ENCODE data around the gene LRRC17.

Gene LRRC17

DNA sequence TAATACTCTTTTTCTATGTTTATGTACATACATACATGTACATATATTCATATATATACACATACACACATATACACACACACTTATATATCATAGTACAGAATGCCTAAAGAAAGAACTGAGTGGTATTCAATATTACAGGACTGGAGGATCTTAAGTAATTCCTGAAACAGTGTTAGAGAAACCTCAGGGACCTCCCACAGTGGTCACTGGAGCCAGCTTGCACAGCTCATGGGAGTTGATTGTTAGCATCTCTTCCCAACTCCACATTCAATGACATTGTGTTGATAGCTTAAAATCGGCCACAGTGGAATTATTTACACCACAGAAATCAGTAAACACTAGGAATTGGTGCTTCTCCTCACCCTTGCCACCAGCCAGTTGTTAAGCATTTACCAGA, 6.0 kb downstream of the LRRC17 start:
- no peak overlapping the region for H3K9ac ChIP-seq (ENCODE audit: low read depth, low read length)
- H3K9me3 ChIP-seq (ENCODE audit: insufficient read depth, low read length, severe bottlenecking) = no peaks in the 10 kb centered on the region
- no peaks in the 10 kb centered on the region for H3K4me1 ChIP-seq (ENCODE audit: insufficient read depth, low read length)
- H3K27me3 ChIP-seq (ENCODE audit: insufficient read depth, low read length, poor library complexity) = no peaks in the 10 kb centered on the region
- H3K4me2 ChIP-seq (ENCODE audit: insufficient read depth, low read length) = no peak overlapping the region
- H3K79me2 ChIP-seq (ENCODE audit: insufficient read depth, low read length) = no peaks in the 10 kb centered on the region
- TF ChIP-seq, protein P1, sequence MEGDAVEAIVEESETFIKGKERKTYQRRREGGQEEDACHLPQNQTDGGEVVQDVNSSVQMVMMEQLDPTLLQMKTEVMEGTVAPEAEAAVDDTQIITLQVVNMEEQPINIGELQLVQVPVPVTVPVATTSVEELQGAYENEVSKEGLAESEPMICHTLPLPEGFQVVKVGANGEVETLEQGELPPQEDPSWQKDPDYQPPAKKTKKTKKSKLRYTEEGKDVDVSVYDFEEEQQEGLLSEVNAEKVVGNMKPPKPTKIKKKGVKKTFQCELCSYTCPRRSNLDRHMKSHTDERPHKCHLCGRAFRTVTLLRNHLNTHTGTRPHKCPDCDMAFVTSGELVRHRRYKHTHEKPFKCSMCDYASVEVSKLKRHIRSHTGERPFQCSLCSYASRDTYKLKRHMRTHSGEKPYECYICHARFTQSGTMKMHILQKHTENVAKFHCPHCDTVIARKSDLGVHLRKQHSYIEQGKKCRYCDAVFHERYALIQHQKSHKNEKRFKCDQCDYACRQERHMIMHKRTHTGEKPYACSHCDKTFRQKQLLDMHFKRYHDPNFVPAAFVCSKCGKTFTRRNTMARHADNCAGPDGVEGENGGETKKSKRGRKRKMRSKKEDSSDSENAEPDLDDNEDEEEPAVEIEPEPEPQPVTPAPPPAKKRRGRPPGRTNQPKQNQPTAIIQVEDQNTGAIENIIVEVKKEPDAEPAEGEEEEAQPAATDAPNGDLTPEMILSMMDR (IDR thresholded peaks at IDR 0.05; ENCODE audit: borderline replicate concordance, extremely low read depth, low read length, poor library complexity, severe bottlenecking) = no peak
- no peak for TF ChIP-seq EZH2 (IDR thresholded peaks at IDR 0.05; ENCODE audit: borderline replicate concordance, low read depth, low read length, severe bottlenecking)
- no peaks in the 10 kb centered on the region for H3K36me3 ChIP-seq (ENCODE audit: insufficient read depth, low read length)
- no peak overlapping the region for H3K4me3 ChIP-seq (ENCODE audit: low read depth in 1 of 2, low read length in 2 of 2)
- no peak overlapping the region for H3K27ac ChIP-seq (ENCODE audit: low read length)
- ATAC-seq (ENCODE audit: insufficient read depth, low read depth) = no peak
- no peak overlapping the region for H2AFZ ChIP-seq (ENCODE audit: low read depth, low read length)
- H4K20me1 ChIP-seq (ENCODE audit: insufficient read depth, low read length) = no peaks in the 10 kb centered on the region
- DNase-seq = no peak

DNA sequence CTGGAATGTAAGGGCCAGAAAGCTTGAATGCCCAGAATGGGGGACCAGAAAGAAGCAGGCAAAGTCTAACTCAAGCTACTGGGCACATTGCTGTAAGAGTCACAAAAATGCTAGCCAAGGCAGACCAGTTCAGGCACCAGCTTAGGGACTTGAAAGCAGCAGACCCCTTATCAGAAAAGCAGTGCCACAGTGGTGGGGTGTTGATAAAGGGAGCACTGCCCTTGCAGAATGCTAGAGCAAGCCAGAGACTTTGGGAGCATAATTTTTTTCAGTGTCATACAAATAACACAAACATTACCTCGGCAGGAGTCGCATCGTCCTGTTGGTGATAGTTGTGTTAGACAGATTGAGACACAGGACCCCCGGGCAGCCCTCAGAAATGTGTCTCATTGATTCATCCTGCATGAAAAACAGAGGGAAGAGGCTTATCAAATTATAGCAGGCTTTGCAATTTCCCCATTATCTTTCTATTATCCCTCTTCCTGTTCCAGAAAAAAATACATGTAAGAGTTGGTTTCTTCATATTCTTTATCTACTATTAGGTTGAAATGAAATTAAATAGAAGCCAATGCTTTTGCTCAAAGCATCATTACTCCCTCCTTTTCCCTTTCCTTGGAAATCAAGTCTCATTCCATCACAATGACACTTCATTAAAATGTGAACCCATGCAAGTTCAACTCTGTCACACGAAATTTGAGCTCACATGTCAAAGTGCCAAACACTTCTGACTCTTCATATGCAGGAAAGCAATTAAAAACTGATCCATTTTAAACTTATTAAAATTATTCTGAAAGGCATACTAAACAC, 13.4 kb downstream of the LRRC17 start:
- H3K4me1 ChIP-seq (ENCODE audit: insufficient read depth, low read length) = no peaks in the 10 kb centered on the region
- H3K9ac ChIP-seq (ENCODE audit: low read depth, low read length) = no peak overlapping the region
- H3K27ac ChIP-seq (ENCODE audit: low read length) = no peak overlapping the region
- TF ChIP-seq, protein P1 (IDR thresholded peaks at IDR 0.05; ENCODE audit: borderline replicate concordance, extremely low read depth, low read length, poor library complexity, severe bottlenecking) = no peak
- TF ChIP-seq EZH2 (IDR thresholded peaks at IDR 0.05; ENCODE audit: borderline replicate concordance, low read depth, low read length, severe bottlenecking) = no peak
- no peaks in the 10 kb centered on the region for H4K20me1 ChIP-seq (ENCODE audit: insufficient read depth, low read length)
- no peak overlapping the region for H2AFZ ChIP-seq (ENCODE audit: low read depth, low read length)
- DNase-seq = no peak
- no peaks in the 10 kb centered on the region for H3K36me3 ChIP-seq (ENCODE audit: insufficient read depth, low read length)
- no peak overlapping the region for H3K4me3 ChIP-seq (ENCODE audit: low read depth in 1 of 2, low read length in 2 of 2)
- H3K79me2 ChIP-seq (ENCODE audit: insufficient read depth, low read length) = no peaks in the 10 kb centered on the region
- ATAC-seq (ENCODE audit: insufficient read depth, low read depth) = no peak
- no peaks in the 10 kb centered on the region for H3K9me3 ChIP-seq (ENCODE audit: insufficient read depth, low read length, severe bottlenecking)
- H3K4me2 ChIP-seq (ENCODE audit: insufficient read depth, low read length) = no peak overlapping the region
- H3K27me3 ChIP-seq (ENCODE audit: insufficient read depth, low read length, poor library complexity) = no peaks in the 10 kb centered on the region

DNA sequence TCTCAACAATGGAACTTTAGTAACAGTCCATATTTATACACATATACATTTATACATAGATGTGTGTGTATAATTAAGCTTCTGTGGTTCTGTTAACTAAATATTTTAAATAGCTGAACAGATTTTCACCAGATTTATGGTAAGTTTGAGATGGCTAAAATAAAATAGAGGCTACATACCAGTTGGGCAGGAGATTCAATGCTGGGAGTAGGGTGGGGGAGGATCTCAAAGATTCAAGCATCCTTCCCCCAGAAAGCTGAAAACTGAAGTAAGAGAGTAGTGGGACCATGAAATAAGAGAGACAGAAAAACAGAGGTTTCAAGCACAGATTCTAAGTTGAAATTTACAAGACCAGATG, 14.0 kb downstream of the LRRC17 start:
- no peak for DNase-seq
- H3K27ac ChIP-seq (ENCODE audit: low read length) = no peak overlapping the region
- H3K36me3 ChIP-seq (ENCODE audit: insufficient read depth, low read length) = no peaks in the 10 kb centered on the region
- no peaks in the 10 kb centered on the region for H3K4me1 ChIP-seq (ENCODE audit: insufficient read depth, low read length)
- no peak overlapping the region for H3K4me2 ChIP-seq (ENCODE audit: insufficient read depth, low read length)
- no peak for ATAC-seq (ENCODE audit: insufficient read depth, low read depth)
- H3K27me3 ChIP-seq (ENCODE audit: insufficient read depth, low read length, poor library complexity) = no peaks in the 10 kb centered on the region
- no peaks in the 10 kb centered on the region for H4K20me1 ChIP-seq (ENCODE audit: insufficient read depth, low read length)
- H3K9me3 ChIP-seq (ENCODE audit: insufficient read depth, low read length, severe bottlenecking) = no peaks in the 10 kb centered on the region
- no peak overlapping the region for H2AFZ ChIP-seq (ENCODE audit: low read depth, low read length)
- H3K4me3 ChIP-seq (ENCODE audit: low read depth in 1 of 2, low read length in 2 of 2) = no peak overlapping the region
- TF ChIP-seq, protein P1 (IDR thresholded peaks at IDR 0.05; ENCODE audit: borderline replicate concordance, extremely low read depth, low read length, poor library complexity, severe bottlenecking) = no peak
- TF ChIP-seq EZH2 (IDR thresholded peaks at IDR 0.05; ENCODE audit: borderline replicate concordance, low read depth, low read length, severe bottlenecking) = no peak
- no peak overlapping the region for H3K9ac ChIP-seq (ENCODE audit: low read depth, low read length)
- H3K79me2 ChIP-seq (ENCODE audit: insufficient read depth, low read length) = no peaks in the 10 kb centered on the region
